ENCODE data around the gene GIGYF2. TPM values are rescaled to one million over a fixed set of nuclear protein-coding genes. Genes with fewer than 3 reads are reported as not detected.
A peak's percentile ranks its signal among the peaks of the same experiment; 100 is the strongest.

The GIGYF2 gene
- total and polyA plus RNA-seq, 8 donors: 56.2 to 76.6 (median 62.4) TPM

- intact Hi-C loops (cut with DNase I): no loop called here
- Histone ChIP-seq H3K4me1 (peaks cover 0 to 18% of the 10 kb centered on the region in 2 donors), H3K9me3 (no peaks in the 10 kb centered on the region), H3K27me3 (no peaks in the 10 kb centered on the region), H3K36me3 (peaks cover 0 to 91% of the 10 kb centered on the region in 2 donors), H3K4me3 (no peak overlapping the region), H3K27ac (peak overlapping the region in 1 of 2 donors; percentile 60)
- ATAC-seq (peak; percentile 93), DNase-seq (no peak)
- no peak for TF ChIP-seq CTCF (IDR thresholded peaks at IDR 0.05)
Observed at GRCh38 chr2:232816657-232817056, 119.5 kb downstream of the GIGYF2 start.

DNA sequence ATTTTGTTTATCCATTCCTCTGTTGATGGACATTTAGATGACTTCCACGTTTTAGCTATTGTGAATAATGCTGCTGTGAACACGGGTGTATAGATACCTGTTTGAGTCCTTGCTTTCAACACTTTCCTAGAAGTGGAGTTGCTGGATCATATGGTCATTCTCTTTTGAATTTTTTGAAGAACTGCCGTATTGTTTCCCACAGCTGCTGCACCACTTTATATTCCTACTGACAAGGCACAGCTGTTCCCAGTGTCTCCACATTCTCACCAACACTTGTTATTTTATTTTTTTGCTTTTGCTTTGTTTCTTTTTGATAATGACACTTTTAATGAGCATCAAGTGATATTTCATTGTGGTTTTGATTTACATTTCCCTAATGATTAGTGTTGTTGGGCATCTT lies 120.6 kb downstream of the GIGYF2 start:
- Histone ChIP-seq H3K27me3 (no peaks in the 10 kb centered on the region), H3K4me1 (peaks cover 0 to 18% of the 10 kb centered on the region in 2 donors), H3K27ac (no peak overlapping the region), H3K4me3 (no peak overlapping the region), H3K36me3 (peaks cover 0 to 91% of the 10 kb centered on the region in 2 donors), H3K9me3 (no peaks in the 10 kb centered on the region)
- ATAC-seq (no peak), DNase-seq (no peak)
- intact Hi-C loops (cut with DNase I): no loop called here
- no peak for TF ChIP-seq CTCF (IDR thresholded peaks at IDR 0.05)

DNA sequence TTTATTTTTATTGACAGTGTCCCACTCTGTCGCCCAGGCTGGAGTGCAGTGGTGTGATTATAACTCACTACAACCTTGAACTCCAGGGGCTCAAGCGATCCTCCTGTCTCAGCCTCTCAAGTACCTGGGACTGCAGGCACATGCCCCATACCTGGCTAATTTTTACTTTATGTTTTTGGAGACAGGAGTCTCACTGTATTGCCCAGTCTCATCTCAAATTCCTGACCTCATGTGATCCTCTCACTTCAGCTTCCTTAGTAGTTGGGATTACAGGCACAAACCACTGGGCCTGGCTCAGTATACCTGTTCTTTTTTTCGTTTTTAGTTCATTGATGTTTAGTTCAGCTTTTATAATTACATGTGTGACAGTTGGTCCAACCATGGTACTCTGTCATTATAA lies 132.9 kb downstream of the GIGYF2 start:
- Histone ChIP-seq H3K9me3 (no peaks in the 10 kb centered on the region), H3K36me3 (peaks cover 0 to 79% of the 10 kb centered on the region in 2 donors), H3K27ac (no peak overlapping the region), H3K27me3 (no peaks in the 10 kb centered on the region), H3K4me3 (no peak overlapping the region), H3K4me1 (no peaks in the 10 kb centered on the region)
- DNase-seq (no peak), ATAC-seq (no peak)
- intact Hi-C loops (cut with DNase I): no loop called here
- TF ChIP-seq CTCF (IDR thresholded peaks at IDR 0.05): no peak

DNA sequence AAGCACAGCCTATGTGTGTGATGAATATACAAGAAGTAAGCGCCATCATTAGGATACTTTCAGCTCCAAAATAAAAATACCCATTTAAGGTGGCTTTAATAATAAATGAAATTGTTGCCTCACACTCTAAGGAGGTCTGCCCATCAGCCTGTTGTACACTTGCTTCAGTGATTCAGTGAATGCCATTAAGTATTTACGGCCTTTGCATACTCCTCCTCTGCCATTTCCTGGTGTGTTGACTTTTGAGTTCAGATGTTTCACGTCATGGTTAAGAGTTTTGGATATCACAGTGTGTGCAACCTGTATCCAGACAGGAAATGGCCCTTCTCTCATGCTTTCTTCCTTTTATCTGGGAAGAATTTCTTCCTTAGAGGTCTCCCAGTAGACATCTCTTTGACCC lies 134.4 kb downstream of the GIGYF2 start:
- Histone ChIP-seq H3K27ac (no peak overlapping the region), H3K4me3 (no peak overlapping the region), H3K9me3 (no peaks in the 10 kb centered on the region), H3K4me1 (no peaks in the 10 kb centered on the region), H3K27me3 (no peaks in the 10 kb centered on the region), H3K36me3 (peaks cover 0 to 82% of the 10 kb centered on the region in 2 donors)
- ATAC-seq (no peak), DNase-seq (no peak)
- intact Hi-C loops (cut with DNase I): no loop called here
- TF ChIP-seq CTCF (IDR thresholded peaks at IDR 0.05): no peak

DNA sequence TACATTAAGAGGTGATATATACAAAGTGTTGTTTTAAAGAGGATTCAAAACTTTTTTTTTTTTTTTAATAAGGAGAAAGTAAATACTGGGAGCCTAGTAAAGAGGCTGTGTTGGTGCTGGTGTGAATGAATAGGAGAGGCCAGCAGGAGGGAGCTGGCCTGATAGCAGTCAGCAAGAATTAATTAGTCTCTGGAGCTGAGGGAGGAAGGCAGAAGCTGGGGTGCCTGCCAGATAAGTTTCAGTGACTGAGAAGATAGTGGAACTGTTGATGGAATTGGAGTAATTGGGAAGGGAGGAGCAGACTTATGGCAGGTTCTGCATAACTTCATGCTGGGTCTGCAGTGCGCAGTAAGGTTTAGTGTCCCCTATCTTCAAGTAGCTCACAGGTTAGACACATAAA lies 136.7 kb downstream of the GIGYF2 start:
- ATAC-seq: no peak
- no peak overlapping the region for H3K27ac ChIP-seq
- peaks cover 0 to 21% of the 10 kb centered on the region in 2 donors for H3K4me1 ChIP-seq
- H3K36me3 ChIP-seq: peaks cover 0 to 78% of the 10 kb centered on the region in 2 donors
- intact Hi-C loops (cut with DNase I): no loop called here
- H3K9me3 ChIP-seq: no peaks in the 10 kb centered on the region
- no peak for DNase-seq
- TF ChIP-seq CTCF (IDR thresholded peaks at IDR 0.05): no peak
- no peak overlapping the region for H3K4me3 ChIP-seq
- H3K27me3 ChIP-seq: no peaks in the 10 kb centered on the region

Measured in left lung (tissue), 10 donors.